NB4 (cell line): ENCODE results near the gene ZSWIM6.

Experiments
- DNase-seq: peaks from one replicate; pipeline ENCODE4 v3.0.0; 2010; ENCODE audit warnings: low read depth
- H3K4me3 ChIP-seq: one replicate; pipeline ENCODE4 v1.5.1; 2011; ENCODE audit warnings: mild to moderate bottlenecking, low read depth, low read length, moderate library complexity
- MYC ChIP-seq: IDR thresholded peaks from 2 replicates; pipeline ENCODE4 v1.6.1; 2011; ENCODE audit warnings: low read depth, low read length
- POLR2A ChIP-seq: IDR thresholded peaks from 2 replicates; pipeline ENCODE4 v1.6.1; 2011; ENCODE audit warnings: mild to moderate bottlenecking; ENCODE audit not compliant: insufficient read length; ENCODE audit errors: extremely low read depth
- TF ChIP-seq, protein P1 (sequence below): IDR thresholded peaks from one replicate; pipeline ENCODE4 v1.5.1; 2012; ENCODE audit warnings: low read depth, low read length
- TF ChIP-seq, protein P2 (sequence below): IDR thresholded peaks from 2 replicates; pipeline ENCODE4 v1.6.1; 2011; ENCODE audit warnings: low read depth, low read length

Gene ZSWIM6

DNA sequence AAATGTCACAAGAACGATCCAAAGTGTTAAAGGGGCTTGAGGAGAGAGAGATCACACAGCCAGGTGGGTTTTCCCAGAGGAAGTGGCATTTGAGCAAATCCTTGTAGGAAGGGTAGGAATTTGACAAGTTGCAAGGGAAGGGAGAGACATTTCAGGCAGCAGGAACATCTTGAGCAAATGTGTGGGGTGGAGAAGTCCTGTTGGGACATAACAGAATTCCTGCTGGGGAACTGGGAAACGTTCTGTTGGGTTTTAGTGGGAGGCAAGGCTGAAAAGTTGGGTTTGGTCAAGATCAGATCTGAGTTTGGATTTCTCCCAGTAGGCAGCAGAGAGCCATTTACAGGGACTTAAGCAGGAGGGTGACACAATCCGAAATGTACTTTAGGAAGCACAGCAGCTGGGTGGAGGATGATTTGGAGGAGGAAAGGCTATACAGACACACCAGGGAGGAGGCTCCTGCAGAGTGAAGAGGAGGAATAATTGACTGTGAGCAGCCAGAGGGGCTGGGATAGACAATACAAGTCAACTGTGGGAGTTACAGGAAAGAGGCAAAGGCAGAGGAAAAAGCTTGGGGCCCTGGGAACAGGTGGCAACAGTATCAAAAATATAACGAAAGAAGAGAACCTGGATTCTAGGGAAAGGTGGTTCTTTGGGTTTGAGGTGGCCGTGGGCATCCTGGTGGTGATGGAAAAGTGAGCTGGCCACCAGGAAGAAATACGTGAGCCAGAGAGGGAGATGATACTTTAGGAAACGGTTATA lies 3.1 kb upstream of the ZSWIM6 start:
- TF ChIP-seq MYC, result no peak
- no peak for TF ChIP-seq POLR2A
- TF ChIP-seq, protein P1, sequence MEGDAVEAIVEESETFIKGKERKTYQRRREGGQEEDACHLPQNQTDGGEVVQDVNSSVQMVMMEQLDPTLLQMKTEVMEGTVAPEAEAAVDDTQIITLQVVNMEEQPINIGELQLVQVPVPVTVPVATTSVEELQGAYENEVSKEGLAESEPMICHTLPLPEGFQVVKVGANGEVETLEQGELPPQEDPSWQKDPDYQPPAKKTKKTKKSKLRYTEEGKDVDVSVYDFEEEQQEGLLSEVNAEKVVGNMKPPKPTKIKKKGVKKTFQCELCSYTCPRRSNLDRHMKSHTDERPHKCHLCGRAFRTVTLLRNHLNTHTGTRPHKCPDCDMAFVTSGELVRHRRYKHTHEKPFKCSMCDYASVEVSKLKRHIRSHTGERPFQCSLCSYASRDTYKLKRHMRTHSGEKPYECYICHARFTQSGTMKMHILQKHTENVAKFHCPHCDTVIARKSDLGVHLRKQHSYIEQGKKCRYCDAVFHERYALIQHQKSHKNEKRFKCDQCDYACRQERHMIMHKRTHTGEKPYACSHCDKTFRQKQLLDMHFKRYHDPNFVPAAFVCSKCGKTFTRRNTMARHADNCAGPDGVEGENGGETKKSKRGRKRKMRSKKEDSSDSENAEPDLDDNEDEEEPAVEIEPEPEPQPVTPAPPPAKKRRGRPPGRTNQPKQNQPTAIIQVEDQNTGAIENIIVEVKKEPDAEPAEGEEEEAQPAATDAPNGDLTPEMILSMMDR, result no peak
- TF ChIP-seq, protein P2, sequence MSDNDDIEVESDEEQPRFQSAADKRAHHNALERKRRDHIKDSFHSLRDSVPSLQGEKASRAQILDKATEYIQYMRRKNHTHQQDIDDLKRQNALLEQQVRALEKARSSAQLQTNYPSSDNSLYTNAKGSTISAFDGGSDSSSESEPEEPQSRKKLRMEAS, result no peak
- H3K4me3 ChIP-seq, result no peak overlapping the region
- DNase-seq, result no peak

GRCh38 chr5:61329550-61330128 lies 2.4 kb upstream of the ZSWIM6 start:
- DNase-seq, result peak; percentile 60
- TF ChIP-seq, protein P1, result no peak
- TF ChIP-seq, protein P2, result no peak
- TF ChIP-seq MYC (no peak), POLR2A (no peak)

DNA sequence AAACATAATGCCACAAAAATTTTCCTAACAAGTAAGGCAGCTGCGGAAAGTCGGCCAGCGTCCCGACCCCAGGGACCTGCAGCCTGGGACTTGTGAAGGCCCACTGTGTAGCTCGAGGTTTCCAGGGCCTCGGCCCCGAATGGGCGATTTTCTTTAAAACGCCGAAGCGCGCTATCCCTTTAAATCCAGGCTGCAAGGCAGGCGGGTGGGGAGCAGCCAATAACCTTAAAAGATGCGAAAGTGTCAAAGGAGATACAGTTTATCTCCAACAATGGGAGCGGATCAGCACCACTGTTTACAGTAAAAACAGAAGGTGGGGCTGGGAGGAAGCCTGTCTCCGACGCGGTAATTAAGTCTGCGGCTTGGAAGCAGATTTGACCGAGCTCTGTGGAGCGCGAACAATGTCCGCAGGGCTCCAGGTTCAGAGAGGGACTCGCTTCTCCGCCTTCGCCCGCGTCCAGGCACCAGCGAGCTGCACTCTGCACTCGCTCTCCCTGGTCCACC lies 1.7 kb upstream of the ZSWIM6 start:
- TF ChIP-seq MYC (no peak), POLR2A (no peak)
- TF ChIP-seq, protein P1, result no peak
- TF ChIP-seq, protein P2, result no peak
- H3K4me3 ChIP-seq, result peak overlapping the region; percentile 53
- peak; percentile 51 for DNase-seq

More at GRCh38 chr5:61329550-61330128, 2.4 kb upstream of the ZSWIM6 start:
- H3K4me3 ChIP-seq, result no peak overlapping the region

DNA sequence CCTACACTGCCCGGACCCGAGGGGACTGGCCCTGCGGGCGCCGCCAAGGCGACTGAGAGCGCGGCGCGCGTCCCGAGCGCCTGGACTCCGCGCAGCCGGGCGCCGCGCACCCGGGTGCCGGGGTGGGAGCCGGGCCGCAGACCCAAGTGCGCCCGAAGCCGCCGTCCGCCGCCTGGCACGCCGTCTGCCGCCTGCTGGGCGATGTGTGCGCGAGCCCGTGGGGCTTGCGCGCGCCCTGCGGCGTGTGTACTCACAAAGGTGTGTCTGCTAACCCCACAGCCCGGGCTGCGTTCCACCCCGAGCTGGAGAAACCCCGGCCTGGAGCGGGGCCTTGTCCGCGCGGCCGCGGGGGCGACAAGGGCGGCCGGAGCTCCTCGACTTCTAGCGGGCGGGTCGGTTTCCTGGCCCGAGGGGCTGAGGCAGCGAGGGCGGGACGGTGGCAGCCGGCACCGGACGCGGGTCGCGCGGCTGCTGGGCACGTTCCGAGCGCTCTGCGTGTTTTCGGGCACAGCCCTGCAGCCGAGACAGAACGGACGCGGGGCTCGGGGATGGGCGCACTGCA lies 1.1 kb upstream of the ZSWIM6 start:
- TF ChIP-seq, protein P2, result no peak
- TF ChIP-seq, protein P1, result no peak
- TF ChIP-seq POLR2A (no peak), MYC (no peak; the same call in 1 of the 2 replicates)
- H3K4me3 ChIP-seq, result peak overlapping the region; percentile 53
- peak; percentile 59 for DNase-seq

GRCh38 chr5:61332358-61332749 lies 296 bp downstream of the ZSWIM6 start:
- peak; percentile 55 for DNase-seq
- peak overlapping the region; percentile 58 for H3K4me3 ChIP-seq

GRCh38 chr5:61332851-61333320 lies 828 bp downstream of the ZSWIM6 start:
- H3K4me3 ChIP-seq, result peak overlapping the region; percentile 49
- TF ChIP-seq, protein P2, result no peak
- TF ChIP-seq POLR2A, result no peak
- TF ChIP-seq, protein P1, result no peak
- TF ChIP-seq MYC, result no peak
- DNase-seq, result peak; percentile 69

More at GRCh38 chr5:61332358-61332749, 296 bp downstream of the ZSWIM6 start:
- TF ChIP-seq, protein P2, result no peak
